Liver (tissue), 3 donors: Measurements from ENCODE around the gene EAF1.

ENCODE experiments used
- ATF3 ChIP-seq: IDR thresholded peaks from 2 replicates; pipeline ENCODE4 v1.6.1; 2016; ENCODE audit warnings: antibody characterized with exemption
- CTCF ChIP-seq: fragments of 150-350 bp; IDR thresholded peaks from 2 replicates; pipeline ENCODE4 v1.5.1; 2017; ENCODE audit warnings: improper control_type of control experiment, low read depth, low read length; ENCODE audit not compliant: missing input control
- EGR1 ChIP-seq, 2 donors: IDR thresholded peaks; 2 replicates each; pipeline ENCODE4 v1.6.1; 2016 to 2018; ENCODE audit warnings: antibody characterized with exemption in 2 of 2, low read depth in 2 of 2
- GABPA ChIP-seq, 2 donors: IDR thresholded peaks in 1 of 2; conservative IDR thresholded peaks in 1 of 2; 2 replicates each; pipeline ENCODE4 v1.6.1; 2016; ENCODE audit warnings: antibody characterized with exemption in 2 of 2, mild to moderate bottlenecking in 1 of 2, moderate library complexity in 1 of 2
- HNF4A ChIP-seq, 2 donors: conservative IDR thresholded peaks; 2 replicates each; pipeline ENCODE4 v1.6.1; 2016; ENCODE audit warnings: antibody characterized with exemption in 2 of 2, mild to moderate bottlenecking in 2 of 2
- HNF4G ChIP-seq: IDR thresholded peaks from 2 replicates; pipeline ENCODE4 v1.6.1; 2016; ENCODE audit warnings: antibody characterized with exemption
- JUND ChIP-seq, 2 donors: IDR thresholded peaks; 2 replicates each; pipeline ENCODE4 v1.6.1; 2016; ENCODE audit warnings: antibody characterized with exemption in 2 of 2
- NR2F2 ChIP-seq: IDR thresholded peaks from 2 replicates; pipeline ENCODE4 v1.6.1; 2016; ENCODE audit warnings: antibody characterized with exemption
- RAD21 ChIP-seq, 2 donors: IDR thresholded peaks; 2 replicates each; pipeline ENCODE4 v1.6.1; 2016; ENCODE audit warnings: antibody characterized with exemption in 2 of 2, mild to moderate bottlenecking in 2 of 2
- REST ChIP-seq: IDR thresholded peaks from 2 replicates; pipeline ENCODE4 v1.6.1; 2016; ENCODE audit warnings: antibody characterized with exemption, mild to moderate bottlenecking
- SP1 ChIP-seq: IDR thresholded peaks from 2 replicates; pipeline ENCODE4 v1.6.1; 2018; ENCODE audit warnings: antibody characterized with exemption, mild to moderate bottlenecking
- TAF1 ChIP-seq: conservative IDR thresholded peaks from 2 replicates; pipeline ENCODE4 v1.6.1; 2016; ENCODE audit warnings: antibody characterized with exemption, mild to moderate bottlenecking
- YY1 ChIP-seq: IDR thresholded peaks from 2 replicates; pipeline ENCODE4 v1.6.1; 2016; ENCODE audit warnings: antibody characterized with exemption, mild to moderate bottlenecking
- ZBTB33 ChIP-seq: IDR thresholded peaks from 2 replicates; pipeline ENCODE4 v1.6.1; 2016; ENCODE audit warnings: antibody characterized with exemption
- donor health status: healthy.
- donor health status: healthy.

GRCh38 chr3:15384510-15385237 lies 42.7 kb upstream of the EAF1 start:
- TF ChIP-seq HNF4A (conservative IDR thresholded peaks at IDR 0.05): peak; percentile 46 to 54
- TF ChIP-seq ATF3: no peak
- peak in 1 of 2 donors; percentile 34 for TF ChIP-seq RAD21 (IDR thresholded peaks at IDR 0.05)
- no peak for TF ChIP-seq CTCF
- TF ChIP-seq TAF1: no peak
- no peak for TF ChIP-seq GABPA (IDR thresholded peaks at IDR 0.05 in 1 of 2, conservative IDR thresholded peaks at IDR 0.05 in 1 of 2)
- no peak for TF ChIP-seq NR2F2
- peak; percentile 31 for TF ChIP-seq SP1
- TF ChIP-seq YY1: no peak
- TF ChIP-seq HNF4G: no peak
- TF ChIP-seq REST: no peak
- no peak for TF ChIP-seq EGR1 (IDR thresholded peaks at IDR 0.05; ENCODE audit: low read depth in 2 of 2)
- no peak for TF ChIP-seq JUND (IDR thresholded peaks at IDR 0.05)
- TF ChIP-seq ZBTB33: no peak
